HFFc6 (cell line): ENCODE measurements around the gene LAMC1. TPM values are rescaled to one million over a fixed set of nuclear protein-coding genes. Genes with fewer than 3 reads are reported as not detected.
A peak's percentile ranks its signal among the peaks of the same experiment; 100 is the strongest.
"Not testable (repeated sequence)": the region's sequence is repeated elsewhere in the genome, so short reads cannot be mapped to it uniquely, and the experiment has no call there.

Source experiments
- DNase-seq: peaks from one replicate; pipeline ENCODE4 v3.0.0-alpha.2; 2018
- H3K27ac Mint-ChIP-seq: 2 replicates; pipeline ENCODE4 v1.8.0; 2020; ENCODE audit warnings: mild to moderate bottlenecking, mixed read lengths
- H3K27me3 Mint-ChIP-seq: 2 replicates; pipeline ENCODE4 v1.8.0; 2021; ENCODE audit warnings: mild to moderate bottlenecking, moderate library complexity, mixed read lengths; ENCODE audit not compliant: insufficient read depth
- H3K36me3 Mint-ChIP-seq: 2 replicates; pipeline ENCODE4 v1.8.0; 2021; ENCODE audit warnings: low read depth, mixed read lengths
- H3K4me1 Mint-ChIP-seq: 2 replicates; pipeline ENCODE4 v1.8.0; 2020; ENCODE audit warnings: low read depth, mixed read lengths
- H3K4me3 Mint-ChIP-seq: 2 replicates; pipeline ENCODE4 v1.8.0; 2020; ENCODE audit warnings: mild to moderate bottlenecking, moderate library complexity, mixed read lengths
- H3K9me3 Mint-ChIP-seq: 2 replicates; pipeline ENCODE4 v1.8.0; 2020; ENCODE audit warnings: mild to moderate bottlenecking, mixed read lengths
- CTCF ChIP-seq: fragments of 200-600 bp; sonication (generic); IDR thresholded peaks from 2 replicates; pipeline ENCODE4 v1.5.0; 2021; ENCODE audit warnings: antibody characterized with exemption, mild to moderate bottlenecking
- total RNA-seq, 6 experiments: library from RNA; stranded (reverse); fragmentation: NEBNext Ultra II Directional; extraction: Animal tissue kit (Norgen Biotek cat#: 25700); gene quantifications; 2 replicates in 1 of 6; 3 replicates in 5 of 6; pipeline ENCODE4 v1.2.3, GENCODE V29; 2021

Gene LAMC1
- total RNA-seq, 6 experiments from 2014 or later, result 352 to 465 (median 393) TPM

GRCh38 chr1:183065168-183065706 is 42.0 kb downstream of the LAMC1 start:
- TF ChIP-seq CTCF, result no peak
- Mint-ChIP-seq H3K27me3 (peaks cover 7% of the 10 kb centered on the region; the same call in 1 of the 2 replicates), H3K9me3 (no peaks in the 10 kb centered on the region), H3K4me3 (no peak overlapping the region), H3K27ac (no peak overlapping the region), H3K36me3 (peaks cover 16% of the 10 kb centered on the region), H3K4me1 (peaks cover 43% of the 10 kb centered on the region)
- no peak for DNase-seq

- 0 out of 2 replicates have a peak overlapping the region, but pooled peaks have one; percentile 13 for H3K27ac Mint-ChIP-seq
- H3K27me3 Mint-ChIP-seq, H3K9me3 Mint-ChIP-seq, DNase-seq, H3K4me3 Mint-ChIP-seq: not testable (repeated sequence)
- H3K4me1 Mint-ChIP-seq, result peaks cover 55% of the 10 kb centered on the region
- peaks cover 16% of the 10 kb centered on the region for H3K36me3 Mint-ChIP-seq
Measured at GRCh38 chr1:183066432-183066831, 43.2 kb downstream of the LAMC1 start.

- Mint-ChIP-seq H3K9me3 (no peaks in the 10 kb centered on the region), H3K27me3 (peaks cover 10% of the 10 kb centered on the region), H3K4me3 (peak overlapping the region; percentile 31), H3K36me3 (peaks cover 19% of the 10 kb centered on the region), H3K27ac (peak overlapping the region; percentile 58), H3K4me1 (peaks cover 86% of the 10 kb centered on the region)
- DNase-seq, result no peak
- TF ChIP-seq CTCF, result no peak
Measured at GRCh38 chr1:183069562-183070216, 46.5 kb downstream of the LAMC1 start.

- Mint-ChIP-seq H3K4me1 (peaks cover 86% of the 10 kb centered on the region), H3K27me3 (peaks cover 10% of the 10 kb centered on the region), H3K36me3 (peaks cover 13% of the 10 kb centered on the region), H3K4me3 (peak overlapping the region; percentile 50), H3K27ac (peak overlapping the region; percentile 71), H3K9me3 (no peaks in the 10 kb centered on the region)
- no peak for TF ChIP-seq CTCF
- DNase-seq, result no peak
Measured at GRCh38 chr1:183070234-183070922, 47.2 kb downstream of the LAMC1 start.

- Mint-ChIP-seq H3K4me1 (peaks cover 89% of the 10 kb centered on the region), H3K27ac (peak overlapping the region; percentile 71), H3K27me3 (peaks cover 10% of the 10 kb centered on the region), H3K9me3 (no peaks in the 10 kb centered on the region), H3K36me3 (peaks cover 14% of the 10 kb centered on the region), H3K4me3 (peak overlapping the region; percentile 50)
- peak; percentile 88 for DNase-seq
- TF ChIP-seq CTCF, result no peak
Measured at GRCh38 chr1:183070923-183071618, 47.9 kb downstream of the LAMC1 start.

- not testable (repeated sequence) for DNase-seq, H3K27me3 Mint-ChIP-seq, H3K9me3 Mint-ChIP-seq
- Mint-ChIP-seq H3K36me3 (peaks cover 14% of the 10 kb centered on the region), H3K4me1 (peaks cover 97% of the 10 kb centered on the region), H3K4me3 (peak overlapping the region; percentile 15), H3K27ac (peak overlapping the region; percentile 71; the same call in 1 of the 2 replicates)
Measured at GRCh38 chr1:183072595-183072994, 49.4 kb downstream of the LAMC1 start.
